Ascending aorta (tissue), 2 donors: ENCODE data around the gene RAPGEF4. TPM values are rescaled to one million over a fixed set of nuclear protein-coding genes. Genes with fewer than 3 reads are reported as not detected.

Source experiments
- DNase-seq, 2 donors: peaks; one replicate each; pipeline ENCODE4 v3.0.0-alpha.2; 2019; ENCODE audit warnings: low spot score in 2 of 2
- H3K27ac ChIP-seq, 2 donors: fragments of 200-600 bp; sonication (generic); one replicate each; pipeline ENCODE4 v1.5.1; 2016 to 2017; ENCODE audit warnings: mild to moderate bottlenecking in 1 of 2
- H3K27me3 ChIP-seq: fragments of 200-600 bp; sonication (generic); one replicate; pipeline ENCODE4 v1.5.1; 2017
- H3K36me3 ChIP-seq, 2 donors: fragments of 200-600 bp; sonication (generic); one replicate each; pipeline ENCODE4 v1.5.1; 2016
- H3K4me1 ChIP-seq, 2 donors: fragments of 200-600 bp; sonication (generic); one replicate each; pipeline ENCODE4 v1.5.1; 2016 to 2017; ENCODE audit warnings: mild to moderate bottlenecking in 1 of 2
- H3K4me3 ChIP-seq, 2 donors: fragments of 200-600 bp; sonication (generic); one replicate each; pipeline ENCODE4 v1.5.1; 2016 to 2017; ENCODE audit warnings: mild to moderate bottlenecking in 1 of 2
- H3K9me3 ChIP-seq, 2 donors: fragments of 200-600 bp; sonication (generic); one replicate each; pipeline ENCODE4 v1.5.1; 2016
- CTCF ChIP-seq, 3 experiments: fragments of 200-600 bp in 2 of 3; fragments of 450-650 bp in 1 of 3; sonication (generic) in 2 of 3; IDR thresholded peaks; one replicate each; pipeline ENCODE4 v1.5.1; 2016 to 2019; ENCODE audit warnings: antibody characterized with exemption in 3 of 3, mild to moderate bottlenecking in 1 of 3, moderate library complexity in 1 of 3
- intact Hi-C: fragments of 100-400 bp; cut with DNase I; formaldehyde crosslinking; loops from one replicate; pipeline ENCODE4 v1.15.1; 2023
- total RNA-seq: library from RNA; depleted of rRNA; stranded (reverse); fragments of >200 nt; gene quantifications from one replicate; pipeline ENCODE4 v1.1.0, GENCODE V29; 2016

Gene RAPGEF4
- total RNA-seq, 1 donor from 2014 or later: 79.9 TPM

GRCh38 chr2:172768401-172768800 lies 32.8 kb downstream of the RAPGEF4 start:
- Histone ChIP-seq H3K36me3 (no peaks in the 10 kb centered on the region), H3K4me3 (no peak overlapping the region), H3K4me1 (no peaks in the 10 kb centered on the region), H3K27ac (no peak overlapping the region), H3K27me3 (no peaks in the 10 kb centered on the region), H3K9me3 (no peaks in the 10 kb centered on the region)
- TF ChIP-seq CTCF (IDR thresholded peaks at IDR 0.05): no peak
- DNase-seq: no peak
- intact Hi-C loops: no loop called here

- Histone ChIP-seq H3K4me3 (no peak overlapping the region), H3K27me3 (no peaks in the 10 kb centered on the region), H3K4me1 (no peaks in the 10 kb centered on the region), H3K9me3 (no peaks in the 10 kb centered on the region), H3K36me3 (no peaks in the 10 kb centered on the region), H3K27ac (no peak overlapping the region)
- DNase-seq: no peak
- no peak for TF ChIP-seq CTCF (IDR thresholded peaks at IDR 0.05)
- intact Hi-C loops: no loop called here
Observed at GRCh38 chr2:172769879-172770278, 34.2 kb downstream of the RAPGEF4 start.

GRCh38 chr2:172770887-172771286 lies 35.2 kb downstream of the RAPGEF4 start:
- intact Hi-C loops: no loop called here
- H3K27me3 ChIP-seq: no peaks in the 10 kb centered on the region
- H3K4me3 ChIP-seq: no peak overlapping the region
- no peak overlapping the region for H3K27ac ChIP-seq
- DNase-seq: no peak
- H3K36me3 ChIP-seq: no peaks in the 10 kb centered on the region
- no peaks in the 10 kb centered on the region for H3K4me1 ChIP-seq
- TF ChIP-seq CTCF (IDR thresholded peaks at IDR 0.05): no peak
- H3K9me3 ChIP-seq: no peaks in the 10 kb centered on the region

GRCh38 chr2:172772633-172773032 lies 37.0 kb downstream of the RAPGEF4 start:
- no peak for DNase-seq
- H3K4me3 ChIP-seq: no peak overlapping the region
- no peaks in the 10 kb centered on the region for H3K27me3 ChIP-seq
- intact Hi-C loops: no loop called here
- H3K9me3 ChIP-seq: peaks cover 0 to 4% of the 10 kb centered on the region in 2 donors
- H3K36me3 ChIP-seq: no peaks in the 10 kb centered on the region
- no peaks in the 10 kb centered on the region for H3K4me1 ChIP-seq
- no peak overlapping the region for H3K27ac ChIP-seq
- no peak for TF ChIP-seq CTCF (IDR thresholded peaks at IDR 0.05)

DNA sequence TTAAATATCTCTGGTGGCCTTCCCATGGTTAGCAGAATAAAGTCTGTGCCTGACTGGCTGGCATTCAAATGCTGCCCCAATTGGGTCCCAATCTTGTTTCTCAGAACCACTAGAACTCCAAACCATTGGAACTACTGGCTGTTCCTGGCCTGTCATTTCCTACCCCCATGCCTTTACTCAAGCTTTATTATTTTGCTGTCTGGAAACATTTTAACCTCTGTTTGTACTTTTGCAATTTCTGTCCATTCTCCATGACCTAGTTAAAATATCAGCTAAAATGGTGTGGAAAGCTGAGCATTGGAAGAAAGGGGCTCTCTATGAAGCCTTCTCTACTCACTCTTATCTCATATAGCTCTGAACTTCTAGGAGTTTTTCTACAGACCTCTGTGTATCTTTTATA lies 38.7 kb downstream of the RAPGEF4 start:
- Histone ChIP-seq H3K36me3 (no peaks in the 10 kb centered on the region), H3K27ac (no peak overlapping the region), H3K27me3 (no peaks in the 10 kb centered on the region), H3K4me3 (no peak overlapping the region), H3K9me3 (peaks cover 0 to 4% of the 10 kb centered on the region in 2 donors), H3K4me1 (no peaks in the 10 kb centered on the region)
- intact Hi-C loops: no loop called here
- no peak for DNase-seq
- TF ChIP-seq CTCF (IDR thresholded peaks at IDR 0.05): no peak

DNA sequence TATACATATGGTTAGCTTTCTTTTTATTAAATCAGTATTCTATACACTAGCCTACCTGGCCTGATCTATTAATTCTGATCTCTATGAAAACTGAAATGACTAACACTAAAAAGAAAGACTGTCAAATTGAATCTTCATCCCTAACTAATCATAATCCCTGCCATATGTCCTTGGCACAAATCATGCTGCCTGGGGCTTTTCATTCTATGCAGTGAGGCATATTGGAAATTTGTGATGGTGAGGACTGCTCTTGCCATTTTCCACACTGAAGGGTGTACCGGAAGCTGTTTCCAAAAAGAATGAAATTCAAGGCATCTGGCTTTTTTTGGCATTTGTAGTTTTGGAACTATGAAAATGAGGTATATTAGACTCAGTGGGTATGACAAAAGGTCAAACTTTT lies 39.7 kb downstream of the RAPGEF4 start:
- DNase-seq: no peak
- H3K27me3 ChIP-seq: no peaks in the 10 kb centered on the region

More for the DNA sequence above, 39.7 kb downstream of the RAPGEF4 start:
- no peaks in the 10 kb centered on the region for H3K4me1 ChIP-seq
- no peak overlapping the region for H3K4me3 ChIP-seq
- TF ChIP-seq CTCF (IDR thresholded peaks at IDR 0.05): no peak
- intact Hi-C loops: no loop called here
- no peak overlapping the region for H3K27ac ChIP-seq
- H3K9me3 ChIP-seq: peaks cover 0 to 4% of the 10 kb centered on the region in 2 donors
- H3K36me3 ChIP-seq: no peaks in the 10 kb centered on the region
